Endothelial cell of umbilical vein (primary cell): Measurements from ENCODE around the gene EID2B. TPM values are rescaled to one million over a fixed set of nuclear protein-coding genes. Genes with fewer than 3 reads are reported as not detected.

Experiments
- Bru-seq: library from RNA; stranded (reverse); fragments of 400-500 nt; gene quantifications from one replicate; lab custom pipeline; 2021; lab: Mats Ljungman, UMichigan
- BruChase-seq, 2 experiments: library from RNA; stranded (reverse); fragments of 400-500 nt; gene quantifications; one replicate each; lab custom pipeline; 2021; lab: Mats Ljungman, UMichigan
- BruUV-seq: library from RNA; stranded (reverse); fragments of 400-500 nt; replicated peaks from 2 replicates; lab custom pipeline; 2021; lab: Mats Ljungman, UMichigan
- CTCF ChIA-PET: fragments of 300-600, 350-600 bp; sonication (Branson Sonifier 250); formaldehyde crosslinking; loops from one replicate; lab custom pipeline; 2021; ENCODE audit warnings: antibody characterized with exemption, inconsistent platforms; lab: Charles Lee
- POLR2A ChIA-PET: fragments of 300-600, 350-600 bp; sonication (Branson Sonifier 250); formaldehyde crosslinking; loops from one replicate; lab custom pipeline; 2021; ENCODE audit warnings: antibody characterized with exemption, inconsistent platforms; lab: Charles Lee
- DNase-seq: peaks from one replicate; pipeline ENCODE4 v3.0.0-alpha.2; 2011; ENCODE audit warnings: low read depth, low spot score
- FAIRE-seq: peaks from 2 replicates; lab custom pipeline; 2011; peaks lifted over from hg19 to GRCh38; lab: Jason Lieb, UNC
- H2AFZ ChIP-seq: 2 replicates; pipeline ENCODE4 v1.6.0; 2012; ENCODE audit warnings: low read depth, low read length, control low read depth, inconsistent platforms
- H3K27ac ChIP-seq: 2 replicates; pipeline ENCODE4 v1.5.1; 2011; ENCODE audit warnings: low read depth, mild to moderate bottlenecking, control low read depth, low read length, moderate library complexity; ENCODE audit not compliant: insufficient read depth
- H3K27me3 ChIP-seq, 2 experiments: 2 replicates each; pipeline versions ENCODE4 v1.6.0 to v1.6.1; 2011; ENCODE audit warnings: low read length in 2 of 2, mixed read lengths in 1 of 2; ENCODE audit not compliant: control insufficient read depth in 2 of 2, insufficient read depth in 2 of 2
- H3K36me3 ChIP-seq, 2 experiments: 2 replicates in 1 of 2; 3 replicates in 1 of 2; pipeline ENCODE4 v1.5.1; 2011; ENCODE audit warnings: low read length in 2 of 2, mild to moderate bottlenecking in 1 of 2, moderate library complexity in 1 of 2; ENCODE audit not compliant: control insufficient read depth in 2 of 2, insufficient read depth in 2 of 2; ENCODE audit errors: extremely low read depth in 1 of 2
- H3K4me1 ChIP-seq: 3 replicates; pipeline ENCODE4 v1.5.1; 2011; ENCODE audit warnings: mild to moderate bottlenecking, low read length; ENCODE audit not compliant: control insufficient read depth, insufficient read depth; ENCODE audit errors: extremely low read depth
- H3K4me2 ChIP-seq: 2 replicates; pipeline ENCODE4 v1.6.1; 2011; ENCODE audit warnings: low read length, control low read depth, mixed read lengths; ENCODE audit not compliant: insufficient read depth
- H3K4me3 ChIP-seq, 3 experiments: fragments of 200-600 bp in 1 of 3; sonication (generic), shearing (Covaris generic) in 1 of 3; replicated peaks in 1 of 3; 2 replicates each; pipeline ENCODE4 v1.5.1; 2011 to 2016; ENCODE audit warnings: control low read depth in 3 of 3, low read length in 3 of 3, mild to moderate bottlenecking in 2 of 3, inconsistent platforms in 1 of 3, low read depth in 1 of 3, moderate library complexity in 1 of 3; ENCODE audit not compliant: insufficient read depth in 1 of 3
- H3K79me2 ChIP-seq: 2 replicates; pipeline ENCODE4 v1.6.0; 2012; ENCODE audit warnings: low read length, inconsistent platforms; ENCODE audit not compliant: control insufficient read depth, insufficient read depth
- H3K9ac ChIP-seq: replicated peaks from 2 replicates; pipeline ENCODE3; 2011; ENCODE audit warnings: low read length, control low read depth; ENCODE audit not compliant: insufficient read depth; ENCODE audit errors: extremely low read depth
- H3K9me1 ChIP-seq: replicated peaks from 3 replicates; pipeline ENCODE4 v1.6.0; 2011; ENCODE audit warnings: mild to moderate bottlenecking, low read length; ENCODE audit not compliant: control insufficient read depth, insufficient read depth; ENCODE audit errors: extremely low read depth
- H3K9me3 ChIP-seq: replicated peaks from 2 replicates; pipeline ENCODE4 v1.5.1; 2012; ENCODE audit warnings: low read length, inconsistent platforms; ENCODE audit not compliant: control insufficient read depth, insufficient read depth
- H4K20me1 ChIP-seq: replicated peaks from 2 replicates; pipeline ENCODE3; 2011; ENCODE audit warnings: mild to moderate bottlenecking, low read length; ENCODE audit not compliant: control insufficient read depth, insufficient read depth; ENCODE audit errors: extremely low read depth
- MAX ChIP-seq: IDR thresholded peaks from 2 replicates; pipeline ENCODE4 v1.6.1; 2011; ENCODE audit not compliant: insufficient read depth, insufficient read length
- POLR2A ChIP-seq: IDR thresholded peaks from 2 replicates; pipeline ENCODE4 v1.6.1; 2012; ENCODE audit warnings: low read depth, mild to moderate bottlenecking, control low read depth, low read length
- POLR2AphosphoS5 ChIP-seq: IDR thresholded peaks from 2 replicates; pipeline ENCODE4 v1.6.1; 2012; ENCODE audit warnings: low read depth, mild to moderate bottlenecking, control low read depth, low read length, moderate library complexity; ENCODE audit not compliant: insufficient read depth
- dilution Hi-C: fragments of 300-500 bp; cut with MboI; formaldehyde crosslinking; loops from one replicate; pipeline ENCODE4 v1.15.0; 2019; ENCODE audit warnings: low sequenced_read_pairs; ENCODE audit not compliant: extremely low pct_ligation_motif_present
- intact Hi-C: fragments of 100-400 bp; cut with micrococcal nuclease; formaldehyde crosslinking; loops from one replicate; pipeline ENCODE4 v1.10.0; 2022
- long read RNA-seq: library from polyadenylated mRNA; stranded (forward); transcript quantifications from one replicate; pipeline ENCODE4 v2.0.0, GENCODE V29; 2021
- polyA minus RNA-seq, 3 experiments: library from RNA; depleted of rRNA, polyadenylated mRNA; stranded (reverse); fragments of >200 nt; gene quantifications; 1 replicate in 1 of 3; 2 replicates in 2 of 3; pipeline ENCODE4 v1.2.3, GENCODE V29; 2011
- polyA plus RNA-seq, 4 experiments: library from polyadenylated mRNA; depleted of rRNA in 3 of 4; stranded (reverse) in 3 of 4; unstranded in 1 of 4; fragments of >200 nt; gene quantifications; 2 replicates each; pipeline versions ENCODE4 v1.2.1 to v1.2.3, GENCODE V29; 2011 to 2012; ENCODE audit warnings: missing spikeins in 1 of 4
- total RNA-seq: library from RNA; stranded (reverse); gene quantifications from 2 replicates; pipeline ENCODE4 v1.2.3, GENCODE V29; 2021
- TF ChIP-seq, protein P1 (sequence below), 2 donors: IDR thresholded peaks; 1 replicate in 1 of 2; 2 replicates in 1 of 2; pipeline ENCODE4 v1.5.1; 2011; ENCODE audit warnings: low read length in 2 of 2, mild to moderate bottlenecking in 2 of 2, moderate library complexity in 2 of 2, control low read depth in 1 of 2, inconsistent platforms in 1 of 2, low read depth in 1 of 2; ENCODE audit not compliant: insufficient read depth in 1 of 2; ENCODE audit errors: extremely low read depth in 1 of 2

Gene EID2B
- total RNA-seq, result 3.0 and 3.9 TPM in 2 replicates
- 1.6 and 1.7 TPM in 2 replicates for polyA plus RNA-seq
- polyA plus RNA-seq (2011; cell fraction: cytosol; rRNA removed), result 2.1 and 6.0 TPM in 2 replicates
- 3.5 and 6.3 TPM in 2 replicates for polyA plus RNA-seq (2011; cell fraction: nucleus; rRNA removed)
- 2.5 and 4.0 TPM in 2 replicates for polyA plus RNA-seq (2012)
- polyA minus RNA-seq, result 1.5 and 2.6 TPM in 2 replicates
- 1.8 TPM for polyA minus RNA-seq (2011; cell fraction: cytosol; rRNA and poly(A)+ RNA removed)
- polyA minus RNA-seq (2011; cell fraction: nucleus; rRNA and poly(A)+ RNA removed), result 1.4 and 1.7 TPM in 2 replicates
- Bru-seq, nascent RNA, result percentile 76 among the genes with signal in this experiment
- BruChase-seq, experiment 1, labeled RNA remaining after a 6-hour chase, result percentile 59 among the genes with signal in this experiment
- BruChase-seq, experiment 2, labeled RNA remaining after a 2-hour chase, result percentile 74 among the genes with signal in this experiment
- long read RNA-seq, transcript EID2B-201 (1 exons, 1,865 nt), result major isoform, 6 of 8 reads
- long read RNA-seq, partial matches to known transcripts, result 0 of 8 reads
- long read RNA-seq, other reads (novel, unspliced or antisense), result 0 of 8 reads

DNA sequence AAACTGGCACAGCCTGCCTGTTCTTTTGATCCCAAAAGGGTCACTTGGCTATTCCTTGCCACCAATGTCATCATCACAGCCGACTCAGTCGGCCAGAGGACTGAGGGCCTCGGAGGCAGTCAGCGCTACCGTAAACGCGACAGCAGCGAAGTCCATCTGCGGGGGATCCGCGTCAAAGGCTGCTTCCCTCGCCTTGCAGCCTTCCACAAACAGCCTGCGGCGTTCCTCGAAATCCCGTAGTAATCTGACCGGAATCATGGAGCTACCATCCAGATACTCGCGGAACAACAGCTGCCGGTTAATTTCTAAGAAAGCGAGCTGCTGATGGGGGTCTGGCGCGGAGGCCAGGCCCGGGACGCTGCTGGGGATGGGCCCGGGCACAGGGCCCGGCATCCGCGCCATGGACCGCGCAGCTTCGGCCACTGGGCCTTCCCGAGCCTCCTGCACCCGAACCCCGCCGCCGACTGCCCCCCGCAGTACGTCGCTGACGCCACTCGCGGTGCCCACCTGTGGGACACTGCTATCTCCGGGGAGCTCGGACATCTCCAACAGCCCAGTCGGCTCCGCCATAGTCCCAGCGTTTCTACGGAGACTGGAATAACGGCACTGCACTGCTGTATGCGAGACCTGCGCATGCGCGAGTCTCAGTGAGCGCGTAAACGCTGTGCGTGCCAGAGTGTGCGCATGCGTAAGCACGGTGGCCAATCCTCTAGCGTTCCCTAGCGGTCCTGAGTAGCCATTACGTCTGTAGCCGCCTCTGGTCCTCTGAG lies at the start of gene EID2B:
EID2B (minus strand) TSS at position 620 of the 770 bp plus-strand sequence; CDS start at position 570, 50 bp downstream.
- peak within 1 kb of the TSS; percentile 98 for H3K4me2 ChIP-seq
- BruUV-seq, result TSS peak; percentile 53
- CTCF ChIA-PET, result interaction anchor here (0.7 to 4.9 kb wide), 13 partner anchors 13 to 135 kb away, joined by 3 to 80 read pairs (median 5); partner anchors contain the start of genes DLL3, RPS16 and TIMM50
- no peaks in the 10 kb centered on the region for H3K27me3 ChIP-seq
- DNase-seq, result peak; percentile 97
- peak; percentile 98 for FAIRE-seq
- intact Hi-C loops (loop anchor here (1.0 to 10.0 kb wide), 6 partner anchors 34 to 408 kb away; partner anchors contain the start of genes DLL3, PAK4, PLEKHG2 and SUPT5H), dilution Hi-C loops (no loop called here)
- peak within 1 kb of the TSS; percentile 68 for H2AFZ ChIP-seq
- H3K4me1 ChIP-seq, result peaks cover 6% of the 10 kb centered on the region
- no peaks in the 10 kb centered on the region for H4K20me1 ChIP-seq
- H3K4me3 ChIP-seq, result peak within 1 kb of the TSS; percentile 68 to 93 (median 87)
- peak within 1 kb of the TSS; percentile 68 for H3K9ac ChIP-seq
- POLR2A ChIA-PET, result interaction anchor here (1.1 kb wide), 1 partner anchor 96 kb away, joined by 5 read pairs; the partner anchor contains the start of gene RPS16
- no peaks in the 10 kb centered on the region for H3K9me3 ChIP-seq
- peak within 1 kb of the TSS; percentile 29 for H3K27ac ChIP-seq
- no peaks in the 10 kb centered on the region for H3K9me1 ChIP-seq
- H3K79me2 ChIP-seq, result peaks cover 10% of the 10 kb centered on the region
- H3K36me3 ChIP-seq, result no peaks in the 10 kb centered on the region
- no peak for TF ChIP-seq MAX
- TF ChIP-seq POLR2A, result peak; percentile 90
- TF ChIP-seq POLR2AphosphoS5, result peak; percentile 77
- TF ChIP-seq, protein P1, sequence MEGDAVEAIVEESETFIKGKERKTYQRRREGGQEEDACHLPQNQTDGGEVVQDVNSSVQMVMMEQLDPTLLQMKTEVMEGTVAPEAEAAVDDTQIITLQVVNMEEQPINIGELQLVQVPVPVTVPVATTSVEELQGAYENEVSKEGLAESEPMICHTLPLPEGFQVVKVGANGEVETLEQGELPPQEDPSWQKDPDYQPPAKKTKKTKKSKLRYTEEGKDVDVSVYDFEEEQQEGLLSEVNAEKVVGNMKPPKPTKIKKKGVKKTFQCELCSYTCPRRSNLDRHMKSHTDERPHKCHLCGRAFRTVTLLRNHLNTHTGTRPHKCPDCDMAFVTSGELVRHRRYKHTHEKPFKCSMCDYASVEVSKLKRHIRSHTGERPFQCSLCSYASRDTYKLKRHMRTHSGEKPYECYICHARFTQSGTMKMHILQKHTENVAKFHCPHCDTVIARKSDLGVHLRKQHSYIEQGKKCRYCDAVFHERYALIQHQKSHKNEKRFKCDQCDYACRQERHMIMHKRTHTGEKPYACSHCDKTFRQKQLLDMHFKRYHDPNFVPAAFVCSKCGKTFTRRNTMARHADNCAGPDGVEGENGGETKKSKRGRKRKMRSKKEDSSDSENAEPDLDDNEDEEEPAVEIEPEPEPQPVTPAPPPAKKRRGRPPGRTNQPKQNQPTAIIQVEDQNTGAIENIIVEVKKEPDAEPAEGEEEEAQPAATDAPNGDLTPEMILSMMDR (IDR thresholded peaks at IDR 0.05; ENCODE audit: extremely low read depth in 1 of 2, insufficient read depth in 1 of 2, low read depth in 1 of 2, low read length in 2 of 2), result peak; percentile 96
